Neural cell (in vitro differentiated cells): ENCODE data around the gene B4GALT4. TPM values are rescaled to one million over a fixed set of nuclear protein-coding genes. Genes with fewer than 3 reads are reported as not detected.

Experiments
- H2AFZ ChIP-seq: fragments of 200-600, 300-800 bp; sonication (generic), shearing (Covaris generic); 2 replicates; pipeline ENCODE4 v1.6.0; 2014; ENCODE audit warnings: low read depth, mild to moderate bottlenecking, antibody characterized with exemption, low read length, moderate library complexity
- H3F3A ChIP-seq: fragments of 200-600 bp; shearing (Covaris generic); 2 replicates; pipeline ENCODE4 v1.6.1; 2016; ENCODE audit warnings: mild to moderate bottlenecking, moderate library complexity, mixed read lengths, antibody characterized with exemption, low read length; ENCODE audit not compliant: insufficient read depth, poor library complexity, severe bottlenecking
- H3K27ac ChIP-seq: fragments of 200-600, 300-800 bp; sonication (generic), shearing (Covaris generic); 2 replicates; pipeline ENCODE4 v1.5.1; 2014; ENCODE audit warnings: mild to moderate bottlenecking, low read length, moderate library complexity
- H3K27me3 ChIP-seq: fragments of 300-800, 200-600 bp; sonication (generic), shearing (Covaris generic); 2 replicates; pipeline ENCODE4 v1.6.0; 2014; ENCODE audit warnings: mild to moderate bottlenecking, low read depth, low read length, moderate library complexity; ENCODE audit not compliant: insufficient read depth
- H3K36me3 ChIP-seq: fragments of 300-800, 200-600 bp; sonication (generic), shearing (Covaris generic); 2 replicates; pipeline ENCODE4 v1.5.1; 2014; ENCODE audit warnings: mild to moderate bottlenecking, antibody characterized with exemption, low read length, moderate library complexity; ENCODE audit not compliant: insufficient read depth
- H3K4me2 ChIP-seq: fragments of 300-800, 200-600 bp; sonication (generic), shearing (Covaris generic); 2 replicates; pipeline ENCODE4 v1.6.0; 2014; ENCODE audit warnings: mild to moderate bottlenecking, low read length
- H3K4me3 ChIP-seq: fragments of 300-800, 200-600 bp; sonication (generic), shearing (Covaris generic); 2 replicates; pipeline ENCODE4 v1.5.1; 2014; ENCODE audit warnings: mild to moderate bottlenecking, low read length, moderate library complexity
- H3K79me2 ChIP-seq: fragments of 200-600 bp; shearing (Covaris generic); replicated peaks from 2 replicates; pipeline ENCODE4 v1.6.0; 2014; ENCODE audit warnings: mild to moderate bottlenecking, low read length, moderate library complexity; ENCODE audit not compliant: insufficient read depth
- H3K9ac ChIP-seq: fragments of 300-800, 200-600 bp; sonication (generic), shearing (Covaris generic); 2 replicates; pipeline ENCODE4 v1.6.1; 2016; ENCODE audit warnings: mild to moderate bottlenecking, low read length, mixed read lengths
- H3K9me2 ChIP-seq: fragments of 200-600 bp; shearing (Covaris generic); 2 replicates; pipeline ENCODE4 v1.6.1; 2016; ENCODE audit warnings: mild to moderate bottlenecking, low read length, mixed read lengths; ENCODE audit not compliant: insufficient read depth
- H3K9me3 ChIP-seq: fragments of 200-600, 300-800 bp; sonication (generic), shearing (Covaris generic); 2 replicates; pipeline ENCODE4 v1.6.1; 2016; ENCODE audit warnings: mild to moderate bottlenecking, mixed run types, low read length, moderate library complexity, mixed read lengths
- H4K20me1 ChIP-seq: fragments of 200-600 bp; shearing (Covaris generic); 2 replicates; pipeline ENCODE4 v1.6.1; 2016; ENCODE audit warnings: mild to moderate bottlenecking, mixed run types; ENCODE audit not compliant: insufficient read depth
- CTCF ChIP-seq: fragments of 450-650 bp; IDR thresholded peaks from 2 replicates; pipeline ENCODE4 v1.5.1; 2014; ENCODE audit warnings: antibody characterized with exemption, mild to moderate bottlenecking, moderate library complexity; ENCODE audit not compliant: poor library complexity, severe bottlenecking
- EP300 ChIP-seq: fragments of 450-650 bp; conservative IDR thresholded peaks from 2 replicates; pipeline ENCODE4 v1.6.1; 2014; ENCODE audit warnings: antibody characterized with exemption, mild to moderate bottlenecking, moderate library complexity; ENCODE audit not compliant: poor library complexity, severe bottlenecking
- EZH2 ChIP-seq: fragments of 200-600, 300-800 bp; shearing (Covaris generic), sonication (generic); IDR thresholded peaks from 2 replicates; pipeline ENCODE4 v1.6.1; 2014; ENCODE audit warnings: antibody characterized with exemption, low read length, borderline replicate concordance, mild to moderate bottlenecking; ENCODE audit not compliant: insufficient read depth, poor library complexity, severe bottlenecking
- MXI1 ChIP-seq: fragments of 450-650 bp; conservative IDR thresholded peaks from 2 replicates; pipeline ENCODE4 v1.6.1; 2014; ENCODE audit warnings: antibody characterized with exemption, mild to moderate bottlenecking; ENCODE audit not compliant: poor library complexity, severe bottlenecking
- POLR2AphosphoS5 ChIP-seq: IDR thresholded peaks from 2 replicates; pipeline ENCODE4 v1.6.1; 2012
- RAD21 ChIP-seq: fragments of 450-650 bp; conservative IDR thresholded peaks from 2 replicates; pipeline ENCODE4 v1.6.1; 2014; ENCODE audit warnings: antibody characterized with exemption, mild to moderate bottlenecking, moderate library complexity
- REST ChIP-seq: IDR thresholded peaks from 2 replicates; pipeline ENCODE4 v1.6.1; 2012; ENCODE audit warnings: borderline replicate concordance
- SMC3 ChIP-seq: fragments of 450-650 bp; conservative IDR thresholded peaks from 2 replicates; pipeline ENCODE4 v1.6.1; 2014; ENCODE audit warnings: antibody characterized with exemption, mild to moderate bottlenecking, moderate library complexity; ENCODE audit not compliant: poor library complexity
- TAF1 ChIP-seq: IDR thresholded peaks from 2 replicates; pipeline ENCODE4 v1.6.1; 2012; ENCODE audit warnings: low read depth
- polyA plus RNA-seq: library from polyadenylated mRNA; depleted of rRNA; stranded (reverse); fragments of >200 nt; gene quantifications from 2 replicates; pipeline ENCODE4 v1.2.3, GENCODE V29; 2014

Gene B4GALT4
- polyA plus RNA-seq, 1 donor from 2014 or later = 11.8 TPM

- Histone ChIP-seq H3K4me3 (no peak overlapping the region), H3K27me3 (no peaks in the 10 kb centered on the region), H3K79me2 (no peaks in the 10 kb centered on the region), H3K9me2 (no peaks in the 10 kb centered on the region), H2AFZ (no peak overlapping the region), H3K9ac (no peak overlapping the region), H3K9me3 (no peaks in the 10 kb centered on the region), H3K4me2 (no peak overlapping the region), H3K36me3 (no peaks in the 10 kb centered on the region), H4K20me1 (no peaks in the 10 kb centered on the region), H3F3A (no peaks in the 10 kb centered on the region), H3K27ac (no peak overlapping the region)
- TF ChIP-seq SMC3 (no peak), REST (no peak), POLR2AphosphoS5 (no peak)
These were observed 48.9 kb downstream of the B4GALT4 start for GRCh38 chr3:119191800-119192199.

GRCh38 chr3:119187266-119187665 is 53.4 kb downstream of the B4GALT4 start:
- Histone ChIP-seq H4K20me1 (no peaks in the 10 kb centered on the region), H3K9me2 (no peaks in the 10 kb centered on the region), H3K27ac (no peak overlapping the region), H3K79me2 (no peaks in the 10 kb centered on the region), H3F3A (no peaks in the 10 kb centered on the region), H3K27me3 (no peaks in the 10 kb centered on the region), H3K36me3 (no peaks in the 10 kb centered on the region), H3K9ac (no peak overlapping the region), H3K4me3 (no peak overlapping the region), H2AFZ (no peak overlapping the region), H3K9me3 (no peaks in the 10 kb centered on the region), H3K4me2 (no peak overlapping the region)
- TF ChIP-seq TAF1 (no peak), MXI1 (no peak), EP300 (no peak), REST (no peak), EZH2 (no peak), CTCF (no peak), RAD21 (no peak), SMC3 (no peak), POLR2AphosphoS5 (no peak)
